AG04450 (cell line): ENCODE measurements around the gene ITCH. TPM values are rescaled to one million over a fixed set of nuclear protein-coding genes. Genes with fewer than 3 reads are reported as not detected.
"Not testable (repeated sequence)": the region's sequence is repeated elsewhere in the genome, so short reads cannot be mapped to it uniquely, and the experiment has no call there.

Experiments used
- CTCF ChIA-PET: fragments of 300-600, 350-600 bp; formaldehyde crosslinking; extraction: SDS; loops from one replicate; lab custom pipeline; 2022; ENCODE audit warnings: antibody characterized with exemption, inconsistent platforms; lab: Charles Lee
- POLR2A ChIA-PET: fragments of 350-600 bp; formaldehyde crosslinking; extraction: SDS; loops from one replicate; lab custom pipeline; 2021; ENCODE audit warnings: antibody characterized with exemption, inconsistent platforms; lab: Yijun Ruan, JAX
- DNase-seq: peaks from one replicate; pipeline ENCODE4 v3.0.0-alpha.2; 2011; ENCODE audit warnings: low read depth, low spot score
- H3K27ac ChIP-seq: one replicate; pipeline ENCODE4 v1.5.1; 2012; ENCODE audit warnings: low read depth, low read length, control low read depth
- H3K27me3 ChIP-seq: one replicate; pipeline ENCODE4 v1.6.0; 2012; ENCODE audit warnings: low read length; ENCODE audit not compliant: control insufficient read depth, insufficient read depth
- H3K4me3 ChIP-seq: 2 replicates; pipeline ENCODE4 v1.5.1; 2011; ENCODE audit warnings: mild to moderate bottlenecking, low read depth, low read length, control low read depth
- H3K9me3 ChIP-seq: 2 replicates; pipeline ENCODE4 v1.5.1; 2012; ENCODE audit warnings: low read length; ENCODE audit not compliant: control insufficient read depth, insufficient read depth
- CTCF ChIP-seq: IDR thresholded peaks from 2 replicates; pipeline ENCODE4 v1.5.1; 2011; ENCODE audit warnings: low read depth, low read length, control low read depth, inconsistent platforms
- polyA plus RNA-seq: library from polyadenylated mRNA; depleted of rRNA; stranded (reverse); fragments of >200 nt; gene quantifications from 2 replicates; pipeline ENCODE4 v1.2.3, GENCODE V29; 2011

The ITCH gene
- polyA plus RNA-seq, 1 experiment: 23.2 TPM

- DNase-seq: no peak
- no peak overlapping the region for H3K4me3 ChIP-seq
- H3K27me3 ChIP-seq: no peaks in the 10 kb centered on the region
- no peak for TF ChIP-seq CTCF
- H3K27ac ChIP-seq: no peak overlapping the region
- CTCF ChIA-PET: interaction anchor here (0.5 to 1.5 kb wide), 2 partner anchors 65 to 160 kb away, joined by 5 to 6 read pairs; no protein-coding TSS in a partner anchor
- no peaks in the 10 kb centered on the region for H3K9me3 ChIP-seq
- POLR2A ChIA-PET: no interaction called here
Measured at GRCh38 chr20:34377072-34377847, 14.2 kb downstream of the ITCH start.

GRCh38 chr20:34382174-34382573, 19.1 kb downstream of the ITCH start:
- no peak for DNase-seq
- no peaks in the 10 kb centered on the region for H3K9me3 ChIP-seq
- POLR2A ChIA-PET: no interaction called here
- no peak overlapping the region for H3K4me3 ChIP-seq
- CTCF ChIA-PET: no interaction called here
- H3K27me3 ChIP-seq: no peaks in the 10 kb centered on the region
- no peak overlapping the region for H3K27ac ChIP-seq
- no peak for TF ChIP-seq CTCF

GRCh38 chr20:34382877-34383455, 19.9 kb downstream of the ITCH start:
- H3K27me3 ChIP-seq, POLR2A ChIA-PET, H3K9me3 ChIP-seq, H3K27ac ChIP-seq, H3K4me3 ChIP-seq, DNase-seq: not testable (repeated sequence)
- CTCF ChIA-PET: interaction anchor here (0.6 kb wide), 1 partner anchor 155 kb away, joined by 3 read pairs; no protein-coding TSS in a partner anchor

GRCh38 chr20:34385464-34385863, 22.4 kb downstream of the ITCH start:
- no peak for DNase-seq
- no peaks in the 10 kb centered on the region for H3K27me3 ChIP-seq
- no peak overlapping the region for H3K4me3 ChIP-seq
- H3K27ac ChIP-seq: no peak overlapping the region
- POLR2A ChIA-PET: no interaction called here
- CTCF ChIA-PET: interaction anchor here (0.5 to 0.9 kb wide), 3 partner anchors 23 to 110 kb away, joined by 3 to 8 read pairs (median 5); no protein-coding TSS in a partner anchor
- TF ChIP-seq CTCF: no peak
- H3K9me3 ChIP-seq: no peaks in the 10 kb centered on the region

- CTCF ChIA-PET: no interaction called here
- TF ChIP-seq CTCF: no peak
- H3K27ac ChIP-seq: no peak overlapping the region
- POLR2A ChIA-PET: interaction anchor here (0.7 kb wide), 1 partner anchor 25 kb away, joined by 4 read pairs; the partner anchor contains the start of gene ITCH
- no peak overlapping the region for H3K4me3 ChIP-seq
- H3K27me3 ChIP-seq: no peaks in the 10 kb centered on the region
- H3K9me3 ChIP-seq: no peaks in the 10 kb centered on the region
- DNase-seq: no peak
Measured at GRCh38 chr20:34388000-34388399, 24.9 kb downstream of the ITCH start.
